ENCODE measurements around the gene NHLH1.
"Not testable (repeated sequence)": the region's sequence is repeated elsewhere in the genome, so short reads cannot be mapped to it uniquely, and the experiment has no call there.

DNA sequence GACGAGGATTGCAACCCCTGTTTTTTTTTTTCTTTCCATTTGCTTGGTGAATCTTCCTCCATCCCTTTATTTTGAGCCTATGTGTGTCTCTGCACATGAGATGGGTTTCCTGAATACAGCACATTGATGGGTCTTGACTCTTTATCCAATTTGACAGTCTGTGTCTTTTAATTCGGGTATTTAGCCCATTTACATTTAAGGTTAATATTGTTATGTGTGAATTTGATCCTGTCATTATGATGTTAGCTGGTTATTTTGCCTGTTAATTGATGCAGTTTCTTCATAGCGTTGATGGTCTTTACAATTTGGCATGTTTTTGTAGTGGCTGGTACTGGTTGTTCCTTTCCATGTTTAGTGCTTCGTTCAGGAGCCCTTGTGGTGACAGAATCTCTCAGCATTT, 21.5 kb downstream of the NHLH1 start:
- not testable (repeated sequence) for TF ChIP-seq CTCF (IDR thresholded peaks at IDR 0.05); TEAD4 (CRISPR knock-in tag; IDR thresholded peaks at IDR 0.05); FOXK1 (CRISPR knock-in tag; IDR thresholded peaks at IDR 0.05); SP1 (CRISPR knock-in tag; conservative IDR thresholded peaks at IDR 0.05); FOXJ3 (CRISPR knock-in tag; IDR thresholded peaks at IDR 0.05; ENCODE audit: borderline replicate concordance); CREM (CRISPR knock-in tag; IDR thresholded peaks at IDR 0.05); HMGXB4 (CRISPR knock-in tag; IDR thresholded peaks at IDR 0.05); CREB1 (CRISPR knock-in tag; IDR thresholded peaks at IDR 0.05)
- TF ChIP-seq, protein P1, sequence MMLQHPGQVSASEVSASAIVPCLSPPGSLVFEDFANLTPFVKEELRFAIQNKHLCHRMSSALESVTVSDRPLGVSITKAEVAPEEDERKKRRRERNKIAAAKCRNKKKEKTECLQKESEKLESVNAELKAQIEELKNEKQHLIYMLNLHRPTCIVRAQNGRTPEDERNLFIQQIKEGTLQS (CRISPR knock-in tag; conservative IDR thresholded peaks at IDR 0.05) = not testable (repeated sequence)
- TF ChIP-seq, protein P2, sequence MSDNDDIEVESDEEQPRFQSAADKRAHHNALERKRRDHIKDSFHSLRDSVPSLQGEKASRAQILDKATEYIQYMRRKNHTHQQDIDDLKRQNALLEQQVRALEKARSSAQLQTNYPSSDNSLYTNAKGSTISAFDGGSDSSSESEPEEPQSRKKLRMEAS (CRISPR knock-in tag; IDR thresholded peaks at IDR 0.05) = not testable (repeated sequence)
- TF ChIP-seq, protein P3, sequence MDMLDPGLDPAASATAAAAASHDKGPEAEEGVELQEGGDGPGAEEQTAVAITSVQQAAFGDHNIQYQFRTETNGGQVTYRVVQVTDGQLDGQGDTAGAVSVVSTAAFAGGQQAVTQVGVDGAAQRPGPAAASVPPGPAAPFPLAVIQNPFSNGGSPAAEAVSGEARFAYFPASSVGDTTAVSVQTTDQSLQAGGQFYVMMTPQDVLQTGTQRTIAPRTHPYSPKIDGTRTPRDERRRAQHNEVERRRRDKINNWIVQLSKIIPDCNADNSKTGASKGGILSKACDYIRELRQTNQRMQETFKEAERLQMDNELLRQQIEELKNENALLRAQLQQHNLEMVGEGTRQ (CRISPR knock-in tag; IDR thresholded peaks at IDR 0.05) = not testable (repeated sequence)
- TF ChIP-seq, protein P4, sequence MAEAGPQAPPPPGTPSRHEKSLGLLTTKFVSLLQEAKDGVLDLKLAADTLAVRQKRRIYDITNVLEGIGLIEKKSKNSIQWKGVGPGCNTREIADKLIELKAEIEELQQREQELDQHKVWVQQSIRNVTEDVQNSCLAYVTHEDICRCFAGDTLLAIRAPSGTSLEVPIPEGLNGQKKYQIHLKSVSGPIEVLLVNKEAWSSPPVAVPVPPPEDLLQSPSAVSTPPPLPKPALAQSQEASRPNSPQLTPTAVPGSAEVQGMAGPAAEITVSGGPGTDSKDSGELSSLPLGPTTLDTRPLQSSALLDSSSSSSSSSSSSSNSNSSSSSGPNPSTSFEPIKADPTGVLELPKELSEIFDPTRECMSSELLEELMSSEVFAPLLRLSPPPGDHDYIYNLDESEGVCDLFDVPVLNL (CRISPR knock-in tag; IDR thresholded peaks at IDR 0.05; ENCODE audit: borderline replicate concordance, low read depth) = not testable (repeated sequence)

All from WTC11 (cell line).